ENCODE data around the gene NT5M. TPM values are rescaled to one million over a fixed set of nuclear protein-coding genes. Genes with fewer than 3 reads are reported as not detected.

Gene NT5M
- polyA plus RNA-seq, 3 donors, result 4.1 to 5.1 (median 4.3) TPM

- DNase-seq (ENCODE audit: low read depth in 3 of 3, low spot score in 2 of 3), result no peak
These were observed 84.6 kb downstream of the NT5M start for GRCh38 chr17:17387498-17388362.

GRCh38 chr17:17388657-17389496, 85.7 kb downstream of the NT5M start:
- DNase-seq (ENCODE audit: low read depth in 3 of 3, low spot score in 2 of 3), result no peak

- no peak for DNase-seq (ENCODE audit: low read depth in 3 of 3, low spot score in 2 of 3)
These were observed 88.6 kb downstream of the NT5M start for GRCh38 chr17:17391668-17392370.

- no peak for DNase-seq (ENCODE audit: low read depth in 3 of 3, low spot score in 2 of 3)
These were observed 90.8 kb downstream of the NT5M start for GRCh38 chr17:17393976-17394375.

GRCh38 chr17:17394494-17394893, 91.3 kb downstream of the NT5M start:
- no peak for DNase-seq (ENCODE audit: low read depth in 3 of 3, low spot score in 2 of 3)

- DNase-seq (ENCODE audit: low read depth in 3 of 3, low spot score in 2 of 3), result no peak
These were observed 92.2 kb downstream of the NT5M start for GRCh38 chr17:17395246-17395802.

GRCh38 chr17:17395885-17396284, 92.7 kb downstream of the NT5M start:
- DNase-seq (ENCODE audit: low read depth in 3 of 3, low spot score in 2 of 3), result no peak

Other genes with a start within 250 kb of the NT5M start
- 1 to 10 TPM; 3.4 TPM for gene PLD6, start 97.0 kb upstream of the NT5M start, polyA plus RNA-seq (ENCODE audit: insufficient read length in 3 of 3)
- 10 to 100 TPM; 20.8 to 23.0 (median 22.5) TPM for gene FLCN, start 66.2 kb upstream of the NT5M start, polyA plus RNA-seq (ENCODE audit: insufficient read length in 3 of 3)
- 10 to 100 TPM; 83.6 to 87.3 (median 86.8) TPM for gene COPS3, start 22.1 kb upstream of the NT5M start, polyA plus RNA-seq (ENCODE audit: insufficient read length in 3 of 3)
- 10 to 100 TPM; 20.3 to 21.5 (median 21.2) TPM for gene MED9, start 173.6 kb downstream of the NT5M start, polyA plus RNA-seq (ENCODE audit: insufficient read length in 3 of 3)
- under 1 TPM; 0.71 to 0.99 (median 0.80) TPM for gene RASD1, start 193.0 kb downstream of the NT5M start, polyA plus RNA-seq (ENCODE audit: insufficient read length in 3 of 3)

All from right renal cortex interstitium (tissue), 3 donors.